A673 (cell line): Measurements from ENCODE around the gene PVALB. TPM values are rescaled to one million over a fixed set of nuclear protein-coding genes. Genes with fewer than 3 reads are reported as not detected.

Experiments
- BruUV-seq: library from RNA; stranded (reverse); fragments of 400-500 nt; replicated peaks from 2 replicates; lab custom pipeline; 2021; lab: Mats Ljungman, UMichigan
- CTCF ChIA-PET: fragments of 300-600 bp; sonication (Branson Sonifier 250); formaldehyde crosslinking; loops from one replicate; lab custom pipeline; 2022; ENCODE audit warnings: antibody characterized with exemption; lab: Charles Lee
- POLR2A ChIA-PET: fragments of 300-600 bp; sonication (Branson Sonifier 250); formaldehyde crosslinking; loops from one replicate; lab custom pipeline; 2022; ENCODE audit warnings: antibody characterized with exemption; ENCODE audit not compliant: low non-redundant PET; lab: Charles Lee
- DNase-seq: peaks from one replicate; pipeline ENCODE4 v3.0.0-alpha.2; 2015; ENCODE audit warnings: low spot score
- H3K27ac ChIP-seq: fragments of 200-600 bp; sonication (generic); 2 replicates; pipeline ENCODE4 v1.5.1; 2016; ENCODE audit warnings: mixed run types, low read depth, mild to moderate bottlenecking, mixed read lengths, antibody characterized with exemption, low read length; ENCODE audit not compliant: poor library complexity, severe bottlenecking
- H3K27me3 ChIP-seq: fragments of 200-600 bp; sonication (generic); replicated peaks from 2 replicates; pipeline ENCODE4 v1.6.1; 2017; ENCODE audit warnings: mixed run types, low read depth, mild to moderate bottlenecking, mixed read lengths, antibody characterized with exemption, low read length; ENCODE audit not compliant: insufficient read depth, poor library complexity
- H3K36me3 ChIP-seq: fragments of 200-600 bp; sonication (generic); 2 replicates; pipeline ENCODE4 v1.6.1; 2016; ENCODE audit warnings: mixed run types, mild to moderate bottlenecking, mixed read lengths, antibody characterized with exemption, low read length; ENCODE audit not compliant: insufficient read depth, poor library complexity, severe bottlenecking
- H3K4me1 ChIP-seq: fragments of 200-600 bp; sonication (generic); 2 replicates; pipeline ENCODE4 v1.6.1; 2017; ENCODE audit warnings: mixed run types, mild to moderate bottlenecking, mixed read lengths, antibody characterized with exemption, low read length; ENCODE audit not compliant: insufficient read depth, poor library complexity, severe bottlenecking
- H3K4me3 ChIP-seq: fragments of 200-600 bp; sonication (generic); 2 replicates; pipeline ENCODE4 v1.5.1; 2016; ENCODE audit warnings: low read depth, mixed run types, mild to moderate bottlenecking, mixed read lengths, low read length; ENCODE audit not compliant: poor library complexity, severe bottlenecking
- H3K9me3 ChIP-seq: fragments of 200-600 bp; sonication (generic); 2 replicates; pipeline ENCODE4 v1.6.1; 2016; ENCODE audit warnings: mixed run types, low read depth, mild to moderate bottlenecking, mixed read lengths, antibody characterized with exemption, low read length; ENCODE audit not compliant: poor library complexity, severe bottlenecking
- EZH2 ChIP-seq: fragments of 200-600 bp; sonication (generic); IDR thresholded peaks from 2 replicates; pipeline ENCODE4 v1.6.1; 2017; ENCODE audit warnings: borderline replicate concordance, low read depth, mild to moderate bottlenecking, mixed read lengths, antibody characterized with exemption, low read length; ENCODE audit not compliant: poor library complexity, severe bottlenecking
- intact Hi-C: fragments of 100-400 bp; cut with micrococcal nuclease; formaldehyde crosslinking; loops from one replicate; pipeline ENCODE4 v1.10.0; 2022; ENCODE audit not compliant: unreplicated experiment
- total RNA-seq: library from RNA; stranded (reverse); gene quantifications from 2 replicates; pipeline ENCODE4 v1.2.3, GENCODE V29; 2021
- TF ChIP-seq, protein P1 (sequence below): fragments of 300-800, 200-600 bp; sonication (generic); conservative IDR thresholded peaks from 2 replicates; pipeline ENCODE4 v1.5.1; 2017; ENCODE audit warnings: low read depth, mild to moderate bottlenecking, antibody characterized with exemption, low read length, moderate library complexity, mixed read lengths

Gene PVALB
- total RNA-seq, 1 experiment from 2014 or later: not detected

DNA sequence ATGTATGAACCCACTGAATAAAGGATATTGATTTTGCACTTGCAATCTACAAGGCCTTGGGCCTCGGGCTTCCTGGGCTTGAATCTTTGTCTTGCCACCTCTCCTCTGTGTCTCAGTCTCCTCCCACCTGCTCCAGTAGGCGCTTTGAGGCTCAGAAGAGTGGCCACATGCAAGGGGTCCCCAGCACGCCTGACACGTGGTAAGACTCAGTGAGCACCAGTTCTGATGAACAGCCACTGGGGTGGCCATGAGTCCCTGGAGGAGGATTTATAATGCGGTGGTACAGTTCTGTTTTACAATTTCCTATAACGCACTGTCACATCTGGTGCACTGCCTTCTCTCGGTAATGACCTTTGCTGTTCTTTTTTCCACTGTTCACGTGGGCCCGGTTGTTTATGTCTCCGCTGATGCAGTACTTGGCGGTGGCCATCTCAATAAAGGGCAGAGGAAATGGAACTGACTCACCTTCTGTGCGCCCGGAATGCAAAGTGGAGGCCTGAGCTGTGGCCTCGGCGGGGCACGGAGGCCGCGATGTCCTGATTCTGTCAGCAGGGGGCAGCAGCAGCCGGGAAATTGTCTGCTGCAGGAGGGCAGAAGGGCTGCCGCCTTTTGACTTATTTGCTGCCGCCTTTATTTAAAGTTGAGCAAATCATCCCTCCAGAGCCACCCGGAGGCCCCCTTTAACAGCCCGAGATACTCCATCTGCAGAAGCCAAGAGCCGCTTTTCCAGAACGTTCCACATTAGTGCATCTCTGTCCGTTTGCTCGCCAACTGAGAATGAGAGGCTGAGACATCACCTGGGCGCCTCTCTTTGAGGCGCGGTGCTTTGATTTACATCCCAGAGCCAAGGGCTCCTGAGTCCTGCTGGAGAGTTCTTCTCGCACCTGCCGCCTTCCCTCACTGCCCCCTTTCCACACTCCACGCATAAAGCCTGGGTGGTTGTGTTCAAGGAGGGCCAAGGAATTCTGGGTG lies 34.9 kb downstream of the PVALB start:
- no peaks in the 10 kb centered on the region for H3K9me3 ChIP-seq
- intact Hi-C loops: loop anchor here (1.0 to 2.0 kb wide), 2 partner anchors 74 to 195 kb away; no protein-coding TSS in a partner anchor
- peak; percentile 66 for DNase-seq
- H3K4me1 ChIP-seq: no peaks in the 10 kb centered on the region
- TF ChIP-seq EZH2: no peak
- TF ChIP-seq, protein P1, sequence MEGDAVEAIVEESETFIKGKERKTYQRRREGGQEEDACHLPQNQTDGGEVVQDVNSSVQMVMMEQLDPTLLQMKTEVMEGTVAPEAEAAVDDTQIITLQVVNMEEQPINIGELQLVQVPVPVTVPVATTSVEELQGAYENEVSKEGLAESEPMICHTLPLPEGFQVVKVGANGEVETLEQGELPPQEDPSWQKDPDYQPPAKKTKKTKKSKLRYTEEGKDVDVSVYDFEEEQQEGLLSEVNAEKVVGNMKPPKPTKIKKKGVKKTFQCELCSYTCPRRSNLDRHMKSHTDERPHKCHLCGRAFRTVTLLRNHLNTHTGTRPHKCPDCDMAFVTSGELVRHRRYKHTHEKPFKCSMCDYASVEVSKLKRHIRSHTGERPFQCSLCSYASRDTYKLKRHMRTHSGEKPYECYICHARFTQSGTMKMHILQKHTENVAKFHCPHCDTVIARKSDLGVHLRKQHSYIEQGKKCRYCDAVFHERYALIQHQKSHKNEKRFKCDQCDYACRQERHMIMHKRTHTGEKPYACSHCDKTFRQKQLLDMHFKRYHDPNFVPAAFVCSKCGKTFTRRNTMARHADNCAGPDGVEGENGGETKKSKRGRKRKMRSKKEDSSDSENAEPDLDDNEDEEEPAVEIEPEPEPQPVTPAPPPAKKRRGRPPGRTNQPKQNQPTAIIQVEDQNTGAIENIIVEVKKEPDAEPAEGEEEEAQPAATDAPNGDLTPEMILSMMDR: peak; percentile 90
- H3K27ac ChIP-seq: no peak overlapping the region
- H3K27me3 ChIP-seq: no peaks in the 10 kb centered on the region
- H3K4me3 ChIP-seq: no peak overlapping the region
- BruUV-seq: no TSS peak
- no peaks in the 10 kb centered on the region for H3K36me3 ChIP-seq
- ChIA-PET CTCF (interaction anchor here (1.0 kb wide), 3 partner anchors 74 to 478 kb away, joined by 3 read pairs; no protein-coding TSS in a partner anchor), POLR2A (no interaction called here)

DNA sequence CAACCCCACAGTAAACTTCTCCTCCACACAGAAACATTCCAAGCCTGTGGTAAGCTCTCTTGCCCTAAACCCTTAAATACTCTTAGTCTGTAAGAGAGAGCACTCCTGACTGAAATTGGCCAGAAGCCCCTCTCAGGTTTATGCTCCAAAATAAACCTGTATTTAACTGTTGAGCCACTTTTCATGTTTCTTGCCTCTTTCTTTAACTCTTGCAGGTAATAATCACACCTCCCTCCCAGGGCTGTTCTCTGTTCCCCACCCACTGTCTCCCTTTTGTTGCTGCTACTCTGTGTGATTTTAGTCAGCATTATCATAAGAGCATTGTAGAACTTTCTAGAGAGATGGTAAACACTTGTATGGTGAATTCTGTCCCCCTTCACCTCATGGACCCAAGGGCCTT lies 38.8 kb downstream of the PVALB start:
- Histone ChIP-seq H3K4me1 (peaks cover 6% of the 10 kb centered on the region), H3K27me3 (no peaks in the 10 kb centered on the region), H3K9me3 (no peaks in the 10 kb centered on the region), H3K4me3 (no peak overlapping the region), H3K36me3 (no peaks in the 10 kb centered on the region), H3K27ac (no peak overlapping the region)
- DNase-seq: no peak
- BruUV-seq: no TSS peak
- TF ChIP-seq EZH2: no peak
- TF ChIP-seq, protein P1: no peak
- ChIA-PET POLR2A (no interaction called here), CTCF (no interaction called here)
- intact Hi-C loops: no loop called here

DNA sequence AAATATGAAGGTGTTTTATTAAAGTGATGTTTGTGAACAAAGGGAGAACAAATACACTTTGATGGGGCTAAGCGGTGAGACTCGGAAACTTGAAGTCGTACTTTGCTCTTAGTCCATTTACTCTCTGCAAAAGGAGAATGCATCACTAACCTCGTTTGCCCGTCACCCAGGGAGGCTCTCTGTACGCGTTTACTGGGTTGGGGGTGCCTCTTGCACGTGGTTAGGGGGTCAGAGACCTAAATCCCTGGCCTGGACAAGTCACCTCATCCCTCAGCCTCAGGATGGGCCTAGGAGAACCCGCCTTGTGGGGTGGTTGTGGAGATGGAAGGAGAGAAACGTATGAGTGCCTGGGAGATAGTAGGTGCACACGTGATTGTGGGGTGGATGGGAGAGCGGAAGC lies 40.1 kb downstream of the PVALB start:
- POLR2A ChIA-PET: no interaction called here
- H3K9me3 ChIP-seq: no peaks in the 10 kb centered on the region
- TF ChIP-seq, protein P1: no peak
- no peak for TF ChIP-seq EZH2
- BruUV-seq: no TSS peak
- intact Hi-C loops: no loop called here
- H3K4me3 ChIP-seq: peak overlapping the region; percentile 11
- DNase-seq: no peak
- H3K27ac ChIP-seq: no peak overlapping the region
- H3K36me3 ChIP-seq: no peaks in the 10 kb centered on the region
- H3K4me1 ChIP-seq: peaks cover 6% of the 10 kb centered on the region
- no peaks in the 10 kb centered on the region for H3K27me3 ChIP-seq
- CTCF ChIA-PET: interaction anchor here (0.8 to 1.6 kb wide), 3 partner anchors 77 to 215 kb away, joined by 3 to 7 read pairs (median 5); no protein-coding TSS in a partner anchor
